Stimulated activated CD8-positive, alpha-beta memory T cell treated with anti-CD3 and anti-CD28 coated beads, Interleukin-4, amount 100 ng/mL, for 48 hours (primary cell): ENCODE measurements around the gene TRIM58.

ENCODE experiments used
- DNase-seq: peaks from one replicate; pipeline ENCODE4 v3.0.0-alpha.2; 2020

The TRIM58 gene

GRCh38 chr1:247895163-247895637 is 38.2 kb downstream of the TRIM58 start, which contains the start of gene OR2W3:
TSS of gene OR2W3 (plus strand) at chr1:247895587. CDS start at chr1:247895587, 0 bp downstream.
- no peak for DNase-seq

GRCh38 chr1:247895976-247896375 is 39.0 kb downstream of the TRIM58 start:
- DNase-seq: no peak

- no peak for DNase-seq
Observed at GRCh38 chr1:247904122-247904521, 47.1 kb downstream of the TRIM58 start.

- DNase-seq: no peak
Observed at GRCh38 chr1:247905181-247905580, 48.2 kb downstream of the TRIM58 start.

GRCh38 chr1:247905910-247906503 is 49.0 kb downstream of the TRIM58 start:
- DNase-seq: no peak

GRCh38 chr1:247906504-247907047 is 49.6 kb downstream of the TRIM58 start:
- peak; percentile 29 for DNase-seq

- no peak for DNase-seq
Observed at GRCh38 chr1:247908766-247909165, 51.8 kb downstream of the TRIM58 start.

- no peak for DNase-seq
Observed at GRCh38 chr1:247913786-247914185, 56.8 kb downstream of the TRIM58 start.

- no peak for DNase-seq
Observed at GRCh38 chr1:247914941-247915662, 58.1 kb downstream of the TRIM58 start.

- no peak for DNase-seq
Observed at GRCh38 chr1:247919952-247920351, 63.0 kb downstream of the TRIM58 start, which contains the start of gene OR2T8. TSS of gene OR2T8 (plus strand) at chr1:247920252. CDS start at chr1:247921018, 766 bp downstream.

GRCh38 chr1:247923941-247924340 is 67.0 kb downstream of the TRIM58 start:
- no peak for DNase-seq

- no peak for DNase-seq
Observed at GRCh38 chr1:247924868-247925267, 67.9 kb downstream of the TRIM58 start, which contains the start of gene OR2AJ1. TSS of gene OR2AJ1 (plus strand) at chr1:247924889. CDS start at chr1:247933769, 8,880 bp downstream.
